Measurements from ENCODE around the gene OR9G1. TPM values are rescaled to one million over a fixed set of nuclear protein-coding genes. Genes with fewer than 3 reads are reported as not detected.
A peak's percentile ranks its signal among the peaks of the same experiment; 100 is the strongest.

Gene OR9G1
- polyA plus RNA-seq, 1 donor (not counting 4 experiments of a cell fraction or from before 2014, with no cell fraction given) = not detected

- DNase-seq (ENCODE audit: low read depth, low spot score) (no peak), FAIRE-seq (no peak)
- no peaks in the 10 kb centered on the region for H3K9me1 ChIP-seq (ENCODE audit: control insufficient read depth, extremely low read depth, insufficient read depth, low read length)
- no peaks in the 10 kb centered on the region for H3K79me2 ChIP-seq (ENCODE audit: control insufficient read depth, insufficient read depth, low read length)
- dilution Hi-C loops (cut with MboI; ENCODE audit: extremely low pct_ligation_motif_present, low sequenced_read_pairs) = no loop called here
- H4K20me1 ChIP-seq (ENCODE audit: control insufficient read depth, extremely low read depth, insufficient read depth, low read length) = no peaks in the 10 kb centered on the region
- no peaks in the 10 kb centered on the region for H3K36me3 ChIP-seq (ENCODE audit: control insufficient read depth in 2 of 2, extremely low read depth in 1 of 2, insufficient read depth in 2 of 2, low read length in 2 of 2)
- H3K4me1 ChIP-seq (ENCODE audit: control insufficient read depth, extremely low read depth, insufficient read depth, low read length) = peaks cover 7% of the 10 kb centered on the region
- H3K27ac ChIP-seq (ENCODE audit: control insufficient read depth, insufficient read depth, low read length) = no peak overlapping the region
- no peak overlapping the region for H3K4me3 ChIP-seq (ENCODE audit: control insufficient read depth in 2 of 3, extremely low read depth in 1 of 3, insufficient read depth in 2 of 3, low read depth in 1 of 3, low read length in 3 of 3)
- peak overlapping the region; percentile 42 for H3K4me2 ChIP-seq (ENCODE audit: control insufficient read depth, extremely low read depth, insufficient read depth, low read depth, low read length)
- no peaks in the 10 kb centered on the region for H3K27me3 ChIP-seq (ENCODE audit: control insufficient read depth, extremely low read depth, insufficient read depth, low read length)
- H2AFZ ChIP-seq (ENCODE audit: control insufficient read depth, low read length) = peak overlapping the region; percentile 50
- TF ChIP-seq, protein P1, sequence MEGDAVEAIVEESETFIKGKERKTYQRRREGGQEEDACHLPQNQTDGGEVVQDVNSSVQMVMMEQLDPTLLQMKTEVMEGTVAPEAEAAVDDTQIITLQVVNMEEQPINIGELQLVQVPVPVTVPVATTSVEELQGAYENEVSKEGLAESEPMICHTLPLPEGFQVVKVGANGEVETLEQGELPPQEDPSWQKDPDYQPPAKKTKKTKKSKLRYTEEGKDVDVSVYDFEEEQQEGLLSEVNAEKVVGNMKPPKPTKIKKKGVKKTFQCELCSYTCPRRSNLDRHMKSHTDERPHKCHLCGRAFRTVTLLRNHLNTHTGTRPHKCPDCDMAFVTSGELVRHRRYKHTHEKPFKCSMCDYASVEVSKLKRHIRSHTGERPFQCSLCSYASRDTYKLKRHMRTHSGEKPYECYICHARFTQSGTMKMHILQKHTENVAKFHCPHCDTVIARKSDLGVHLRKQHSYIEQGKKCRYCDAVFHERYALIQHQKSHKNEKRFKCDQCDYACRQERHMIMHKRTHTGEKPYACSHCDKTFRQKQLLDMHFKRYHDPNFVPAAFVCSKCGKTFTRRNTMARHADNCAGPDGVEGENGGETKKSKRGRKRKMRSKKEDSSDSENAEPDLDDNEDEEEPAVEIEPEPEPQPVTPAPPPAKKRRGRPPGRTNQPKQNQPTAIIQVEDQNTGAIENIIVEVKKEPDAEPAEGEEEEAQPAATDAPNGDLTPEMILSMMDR (optimal IDR thresholded peaks at IDR 0.05 in 1 of 3, IDR thresholded peaks at IDR 0.05 in 1 of 3, conservative IDR thresholded peaks at IDR 0.05 in 1 of 3; ENCODE audit: extremely low read depth in 1 of 3, insufficient read depth in 2 of 3, low read length in 3 of 3) = no peak
- no peak for TF ChIP-seq EZH2 (IDR thresholded peaks at IDR 0.05; ENCODE audit: low read length)
- no peaks in the 10 kb centered on the region for H3K9me3 ChIP-seq (ENCODE audit: control insufficient read depth, low read depth, low read length)
- no peak overlapping the region for H3K9ac ChIP-seq (ENCODE audit: control insufficient read depth, extremely low read depth, insufficient read depth, low read length)
Measured at GRCh38 chr11:56705784-56706396, 7.0 kb downstream of the OR9G1 start.

- H3K9me1 ChIP-seq (ENCODE audit: control insufficient read depth, extremely low read depth, insufficient read depth, low read length) = no peaks in the 10 kb centered on the region
- DNase-seq (ENCODE audit: low read depth, low spot score) (no peak), FAIRE-seq (peak; percentile 74)
- no peaks in the 10 kb centered on the region for H3K36me3 ChIP-seq (ENCODE audit: control insufficient read depth in 2 of 2, extremely low read depth in 1 of 2, insufficient read depth in 2 of 2, low read length in 2 of 2)
- dilution Hi-C loops (cut with MboI; ENCODE audit: extremely low pct_ligation_motif_present, low sequenced_read_pairs) = no loop called here
- peak overlapping the region; percentile 50 for H2AFZ ChIP-seq (ENCODE audit: control insufficient read depth, low read length)
- H3K4me1 ChIP-seq (ENCODE audit: control insufficient read depth, extremely low read depth, insufficient read depth, low read length) = peaks cover 7% of the 10 kb centered on the region
- H3K27ac ChIP-seq (ENCODE audit: control insufficient read depth, insufficient read depth, low read length) = no peak overlapping the region
- peak overlapping the region; percentile 42 for H3K4me2 ChIP-seq (ENCODE audit: control insufficient read depth, extremely low read depth, insufficient read depth, low read depth, low read length)
- H3K27me3 ChIP-seq (ENCODE audit: control insufficient read depth, extremely low read depth, insufficient read depth, low read length) = no peaks in the 10 kb centered on the region
- H3K9me3 ChIP-seq (ENCODE audit: control insufficient read depth, low read depth, low read length) = no peaks in the 10 kb centered on the region
- H4K20me1 ChIP-seq (ENCODE audit: control insufficient read depth, extremely low read depth, insufficient read depth, low read length) = no peaks in the 10 kb centered on the region
- no peak overlapping the region for H3K9ac ChIP-seq (ENCODE audit: control insufficient read depth, extremely low read depth, insufficient read depth, low read length)
- TF ChIP-seq, protein P1 (optimal IDR thresholded peaks at IDR 0.05 in 1 of 3, IDR thresholded peaks at IDR 0.05 in 1 of 3, conservative IDR thresholded peaks at IDR 0.05 in 1 of 3; ENCODE audit: extremely low read depth in 1 of 3, insufficient read depth in 2 of 3, low read length in 3 of 3) = no peak
- TF ChIP-seq EZH2 (IDR thresholded peaks at IDR 0.05; ENCODE audit: low read length) = no peak
- H3K79me2 ChIP-seq (ENCODE audit: control insufficient read depth, insufficient read depth, low read length) = no peaks in the 10 kb centered on the region
- no peak overlapping the region for H3K4me3 ChIP-seq (ENCODE audit: control insufficient read depth in 2 of 3, extremely low read depth in 1 of 3, insufficient read depth in 2 of 3, low read depth in 1 of 3, low read length in 3 of 3)
Measured at GRCh38 chr11:56706486-56706885, 7.6 kb downstream of the OR9G1 start.
